GM12873 (cell line): ENCODE data around the gene KY.

Experiments
- CTCF ChIP-seq: IDR thresholded peaks from 2 replicates; pipeline ENCODE4 v1.5.1; 2012; ENCODE audit warnings: low read depth, mild to moderate bottlenecking, moderate library complexity, low read length, control low read depth; ENCODE audit not compliant: insufficient read depth; ENCODE audit errors: missing control alignments

KY gene

GRCh38 chr3:134614955-134615354 is 35.9 kb downstream of the KY start:
- TF ChIP-seq CTCF: no peak

DNA sequence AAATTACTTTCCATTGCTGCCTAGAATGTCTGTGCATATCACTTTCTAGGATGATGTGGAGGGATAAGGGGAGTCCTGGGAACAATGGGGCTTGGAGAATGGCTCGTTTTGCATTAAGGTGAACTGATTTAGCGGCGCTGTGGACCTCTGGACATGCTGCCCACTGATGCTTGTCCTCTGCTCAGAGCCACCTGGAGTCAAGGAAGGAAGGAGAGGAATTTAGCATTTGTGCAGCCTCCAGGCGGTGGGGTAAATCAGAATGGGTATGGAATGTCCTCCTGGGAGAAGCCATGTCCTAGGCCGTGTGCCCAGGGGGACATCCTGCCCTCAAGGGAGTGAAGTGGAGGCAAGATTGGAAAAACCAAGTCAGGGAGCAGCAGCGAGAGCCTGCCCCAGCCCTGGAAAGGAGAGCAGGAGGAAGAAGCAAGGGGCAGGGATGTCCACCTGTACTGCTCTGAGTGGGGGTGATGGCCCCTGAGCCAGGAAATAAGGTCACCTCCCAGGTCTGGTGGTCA is 37.8 kb downstream of the KY start:
- no peak for TF ChIP-seq CTCF

GRCh38 chr3:134611516-134611915 is 39.3 kb downstream of the KY start:
- no peak for TF ChIP-seq CTCF

DNA sequence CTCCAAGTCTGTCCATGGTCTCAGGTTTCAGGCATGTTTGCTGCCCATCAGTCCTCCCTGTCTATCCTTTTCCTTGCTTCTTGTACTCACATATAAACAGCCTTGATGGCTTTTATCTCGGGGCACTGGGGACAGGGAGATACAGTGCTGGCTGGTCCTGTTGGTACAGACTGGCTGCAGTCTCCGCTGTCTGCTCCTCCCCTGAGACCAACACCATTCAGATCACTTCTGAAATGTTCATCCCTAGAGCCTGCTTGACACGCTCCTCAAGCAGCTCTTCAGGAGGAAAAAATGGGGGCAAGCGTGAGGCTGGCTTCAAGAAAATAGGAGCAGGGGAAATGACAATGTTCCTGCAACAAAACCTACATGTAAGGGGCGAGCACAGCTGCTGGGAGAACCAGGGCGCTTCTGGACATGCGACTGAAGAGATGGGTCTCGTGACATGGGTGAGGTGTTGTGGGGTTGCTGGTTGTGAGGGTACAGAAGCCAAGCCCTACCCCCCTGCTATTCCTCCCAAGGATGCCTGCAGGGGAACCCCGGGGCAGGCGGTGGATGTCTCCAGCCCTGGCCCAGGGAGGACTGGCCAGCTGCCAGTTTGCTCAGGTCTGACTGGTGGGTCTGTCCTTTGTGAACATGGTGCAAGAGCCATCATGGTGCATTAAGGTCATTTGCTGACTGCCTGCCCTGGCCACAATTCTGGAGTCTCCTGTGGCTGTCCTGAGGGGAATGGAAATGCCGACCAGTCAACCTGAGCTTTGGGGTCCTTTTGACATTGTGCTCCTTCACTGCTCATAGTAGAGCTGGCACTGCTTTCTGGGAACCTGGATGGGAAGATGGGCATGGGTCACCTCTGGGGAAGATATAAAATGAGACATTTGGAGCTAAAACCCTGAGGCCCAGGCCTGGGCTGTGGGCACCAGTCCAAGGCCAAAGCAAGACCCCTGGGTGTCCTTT is 40.1 kb downstream of the KY start:
- no peak for TF ChIP-seq CTCF

GRCh38 chr3:134609821-134610431 is 40.9 kb downstream of the KY start:
- no peak for TF ChIP-seq CTCF

DNA sequence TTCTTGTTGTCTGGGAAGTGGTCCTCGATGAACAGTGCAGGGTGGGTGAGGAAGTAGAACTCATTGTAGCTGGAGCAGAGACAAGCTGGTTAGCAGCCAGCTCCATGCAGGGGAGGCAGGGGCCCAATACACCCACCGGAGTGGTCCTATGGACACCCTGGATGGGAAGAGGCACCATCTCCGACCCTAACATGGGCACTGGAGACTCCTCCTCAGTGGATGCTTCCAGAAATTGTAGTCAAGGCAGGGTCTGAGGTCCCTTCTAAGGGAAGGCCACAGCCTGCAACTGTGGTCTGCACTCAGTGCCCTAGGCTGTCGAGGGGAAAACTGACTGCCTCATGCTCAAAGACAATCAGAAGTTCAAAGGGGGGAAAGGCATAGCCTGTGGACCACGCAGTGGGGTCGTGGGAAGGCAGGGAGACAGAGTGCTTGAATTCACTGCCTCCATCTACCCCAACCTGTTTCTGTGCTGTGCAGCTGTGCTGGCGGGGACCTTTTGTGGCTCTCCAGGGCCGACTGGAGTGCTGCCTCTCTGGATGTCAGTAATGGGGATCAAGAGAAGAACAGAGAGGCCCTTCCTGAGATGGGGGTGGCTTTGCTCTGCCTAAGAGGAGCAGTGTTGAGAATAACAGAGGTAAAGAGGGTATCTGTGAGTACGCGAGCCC is 41.9 kb downstream of the KY start:
- TF ChIP-seq CTCF: no peak
